Measurements from ENCODE around the gene LYZ.
A peak's percentile ranks its signal among the peaks of the same experiment; 100 is the strongest.

- TF ChIP-seq CTCF (IDR thresholded peaks at IDR 0.05) (peak in 2 of 6 experiments; percentile 11 to 14), POLR2A (IDR thresholded peaks at IDR 0.05) (peak; percentile 63 to 68)
Measured at GRCh38 chr12:69359531-69360347, 11.6 kb downstream of the LYZ start, which contains the start of gene YEATS4.
